Neural cell (in vitro differentiated cells): ENCODE measurements around the gene LMO1. TPM values are rescaled to one million over a fixed set of nuclear protein-coding genes. Genes with fewer than 3 reads are reported as not detected.

ENCODE experiments used
- H2AFZ ChIP-seq: fragments of 200-600, 300-800 bp; sonication (generic), shearing (Covaris generic); 2 replicates; pipeline ENCODE4 v1.6.0; 2014; ENCODE audit warnings: low read depth, mild to moderate bottlenecking, antibody characterized with exemption, low read length, moderate library complexity
- H3F3A ChIP-seq: fragments of 200-600 bp; shearing (Covaris generic); 2 replicates; pipeline ENCODE4 v1.6.1; 2016; ENCODE audit warnings: mild to moderate bottlenecking, moderate library complexity, mixed read lengths, antibody characterized with exemption, low read length; ENCODE audit not compliant: insufficient read depth, poor library complexity, severe bottlenecking
- H3K27ac ChIP-seq: fragments of 200-600, 300-800 bp; sonication (generic), shearing (Covaris generic); 2 replicates; pipeline ENCODE4 v1.5.1; 2014; ENCODE audit warnings: mild to moderate bottlenecking, low read length, moderate library complexity
- H3K27me3 ChIP-seq: fragments of 300-800, 200-600 bp; sonication (generic), shearing (Covaris generic); 2 replicates; pipeline ENCODE4 v1.6.0; 2014; ENCODE audit warnings: mild to moderate bottlenecking, low read depth, low read length, moderate library complexity; ENCODE audit not compliant: insufficient read depth
- H3K36me3 ChIP-seq: fragments of 300-800, 200-600 bp; sonication (generic), shearing (Covaris generic); 2 replicates; pipeline ENCODE4 v1.5.1; 2014; ENCODE audit warnings: mild to moderate bottlenecking, antibody characterized with exemption, low read length, moderate library complexity; ENCODE audit not compliant: insufficient read depth
- H3K4me2 ChIP-seq: fragments of 300-800, 200-600 bp; sonication (generic), shearing (Covaris generic); 2 replicates; pipeline ENCODE4 v1.6.0; 2014; ENCODE audit warnings: mild to moderate bottlenecking, low read length
- H3K4me3 ChIP-seq: fragments of 300-800, 200-600 bp; sonication (generic), shearing (Covaris generic); 2 replicates; pipeline ENCODE4 v1.5.1; 2014; ENCODE audit warnings: mild to moderate bottlenecking, low read length, moderate library complexity
- H3K79me2 ChIP-seq: fragments of 200-600 bp; shearing (Covaris generic); replicated peaks from 2 replicates; pipeline ENCODE4 v1.6.0; 2014; ENCODE audit warnings: mild to moderate bottlenecking, low read length, moderate library complexity; ENCODE audit not compliant: insufficient read depth
- H3K9ac ChIP-seq: fragments of 300-800, 200-600 bp; sonication (generic), shearing (Covaris generic); 2 replicates; pipeline ENCODE4 v1.6.1; 2016; ENCODE audit warnings: mild to moderate bottlenecking, low read length, mixed read lengths
- H3K9me2 ChIP-seq: fragments of 200-600 bp; shearing (Covaris generic); 2 replicates; pipeline ENCODE4 v1.6.1; 2016; ENCODE audit warnings: mild to moderate bottlenecking, low read length, mixed read lengths; ENCODE audit not compliant: insufficient read depth
- H3K9me3 ChIP-seq: fragments of 200-600, 300-800 bp; sonication (generic), shearing (Covaris generic); 2 replicates; pipeline ENCODE4 v1.6.1; 2016; ENCODE audit warnings: mild to moderate bottlenecking, mixed run types, low read length, moderate library complexity, mixed read lengths
- H4K20me1 ChIP-seq: fragments of 200-600 bp; shearing (Covaris generic); 2 replicates; pipeline ENCODE4 v1.6.1; 2016; ENCODE audit warnings: mild to moderate bottlenecking, mixed run types; ENCODE audit not compliant: insufficient read depth
- EP300 ChIP-seq: fragments of 450-650 bp; conservative IDR thresholded peaks from 2 replicates; pipeline ENCODE4 v1.6.1; 2014; ENCODE audit warnings: antibody characterized with exemption, mild to moderate bottlenecking, moderate library complexity; ENCODE audit not compliant: poor library complexity, severe bottlenecking
- EZH2 ChIP-seq: fragments of 200-600, 300-800 bp; shearing (Covaris generic), sonication (generic); IDR thresholded peaks from 2 replicates; pipeline ENCODE4 v1.6.1; 2014; ENCODE audit warnings: antibody characterized with exemption, low read length, borderline replicate concordance, mild to moderate bottlenecking; ENCODE audit not compliant: insufficient read depth, poor library complexity, severe bottlenecking
- MXI1 ChIP-seq: fragments of 450-650 bp; conservative IDR thresholded peaks from 2 replicates; pipeline ENCODE4 v1.6.1; 2014; ENCODE audit warnings: antibody characterized with exemption, mild to moderate bottlenecking; ENCODE audit not compliant: poor library complexity, severe bottlenecking
- POLR2AphosphoS5 ChIP-seq: IDR thresholded peaks from 2 replicates; pipeline ENCODE4 v1.6.1; 2012
- RAD21 ChIP-seq: fragments of 450-650 bp; conservative IDR thresholded peaks from 2 replicates; pipeline ENCODE4 v1.6.1; 2014; ENCODE audit warnings: antibody characterized with exemption, mild to moderate bottlenecking, moderate library complexity
- SMC3 ChIP-seq: fragments of 450-650 bp; conservative IDR thresholded peaks from 2 replicates; pipeline ENCODE4 v1.6.1; 2014; ENCODE audit warnings: antibody characterized with exemption, mild to moderate bottlenecking, moderate library complexity; ENCODE audit not compliant: poor library complexity
- TAF1 ChIP-seq: IDR thresholded peaks from 2 replicates; pipeline ENCODE4 v1.6.1; 2012; ENCODE audit warnings: low read depth
- polyA plus RNA-seq: library from polyadenylated mRNA; depleted of rRNA; stranded (reverse); fragments of >200 nt; gene quantifications from 2 replicates; pipeline ENCODE4 v1.2.3, GENCODE V29; 2014
- TF ChIP-seq, protein P1 (sequence below): IDR thresholded peaks from 2 replicates; pipeline ENCODE4 v1.6.1; 2012; ENCODE audit warnings: borderline replicate concordance
- TF ChIP-seq, protein P2 (sequence below): fragments of 450-650 bp; IDR thresholded peaks from 2 replicates; pipeline ENCODE4 v1.5.1; 2014; ENCODE audit warnings: antibody characterized with exemption, mild to moderate bottlenecking, moderate library complexity; ENCODE audit not compliant: poor library complexity, severe bottlenecking

Gene LMO1
- polyA plus RNA-seq, 1 donor from 2014 or later = 4.4 TPM

DNA sequence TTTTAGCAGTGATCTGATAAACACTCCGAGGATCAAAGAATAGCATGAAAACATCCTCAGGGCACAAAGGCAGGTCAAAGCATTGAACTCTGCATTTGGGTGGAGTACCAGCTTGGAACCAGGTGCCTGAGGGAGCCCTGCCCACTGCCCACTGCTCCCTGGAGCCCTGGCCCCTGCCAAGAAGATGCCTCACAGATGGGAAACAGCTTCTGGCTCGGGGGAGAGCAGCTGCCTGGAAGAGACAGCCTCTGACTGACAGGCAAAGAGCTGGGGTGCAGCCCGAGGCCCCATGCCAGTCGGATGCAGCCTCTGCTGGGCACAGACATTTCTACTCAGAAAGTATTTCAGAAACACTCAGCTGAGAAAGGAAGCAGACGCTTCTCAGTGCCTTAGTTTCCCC, 13.2 kb downstream of the LMO1 start:
- Histone ChIP-seq H3K27ac (no peak overlapping the region), H3K79me2 (peaks cover 11% of the 10 kb centered on the region), H3K9me2 (no peaks in the 10 kb centered on the region), H3K9me3 (no peaks in the 10 kb centered on the region), H3F3A (no peaks in the 10 kb centered on the region), H3K4me3 (no peak overlapping the region), H2AFZ (no peak overlapping the region), H3K36me3 (no peaks in the 10 kb centered on the region), H3K4me2 (no peak overlapping the region), H4K20me1 (no peaks in the 10 kb centered on the region), H3K27me3 (no peaks in the 10 kb centered on the region), H3K9ac (no peak overlapping the region)
- TF ChIP-seq SMC3 = no peak
- no peak for TF ChIP-seq RAD21
- no peak for TF ChIP-seq MXI1
- TF ChIP-seq EZH2 = no peak
- no peak for TF ChIP-seq POLR2AphosphoS5

DNA sequence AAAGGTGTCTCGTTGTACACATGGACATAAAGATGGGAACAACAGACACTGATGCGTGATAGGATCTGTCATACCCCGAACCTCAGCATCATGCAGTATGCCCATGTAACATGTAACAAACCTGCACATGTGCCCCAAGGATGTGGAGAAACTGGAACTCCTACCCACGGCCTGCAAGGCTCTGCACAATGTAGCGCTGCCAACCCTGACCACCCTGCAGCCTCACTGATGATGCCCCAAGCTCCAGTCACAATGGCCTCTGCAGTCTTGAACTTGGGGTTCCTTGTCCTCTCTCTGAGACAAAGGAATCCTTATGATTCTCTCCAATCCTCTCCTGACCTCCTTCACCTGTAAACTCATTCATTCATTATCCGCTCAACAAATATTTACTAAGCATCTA, 14.2 kb downstream of the LMO1 start:
- no peaks in the 10 kb centered on the region for H3F3A ChIP-seq
- no peak overlapping the region for H3K27ac ChIP-seq
- no peaks in the 10 kb centered on the region for H3K9me2 ChIP-seq
- H3K27me3 ChIP-seq = no peaks in the 10 kb centered on the region
- H3K4me3 ChIP-seq = no peak overlapping the region
- H3K79me2 ChIP-seq = peaks cover 9% of the 10 kb centered on the region
- no peaks in the 10 kb centered on the region for H3K9me3 ChIP-seq
- no peaks in the 10 kb centered on the region for H3K36me3 ChIP-seq
- H4K20me1 ChIP-seq = no peaks in the 10 kb centered on the region
- H3K9ac ChIP-seq = no peak overlapping the region
- no peak overlapping the region for H2AFZ ChIP-seq
- H3K4me2 ChIP-seq = no peak overlapping the region
- TF ChIP-seq RAD21 = no peak
- TF ChIP-seq, protein P1, sequence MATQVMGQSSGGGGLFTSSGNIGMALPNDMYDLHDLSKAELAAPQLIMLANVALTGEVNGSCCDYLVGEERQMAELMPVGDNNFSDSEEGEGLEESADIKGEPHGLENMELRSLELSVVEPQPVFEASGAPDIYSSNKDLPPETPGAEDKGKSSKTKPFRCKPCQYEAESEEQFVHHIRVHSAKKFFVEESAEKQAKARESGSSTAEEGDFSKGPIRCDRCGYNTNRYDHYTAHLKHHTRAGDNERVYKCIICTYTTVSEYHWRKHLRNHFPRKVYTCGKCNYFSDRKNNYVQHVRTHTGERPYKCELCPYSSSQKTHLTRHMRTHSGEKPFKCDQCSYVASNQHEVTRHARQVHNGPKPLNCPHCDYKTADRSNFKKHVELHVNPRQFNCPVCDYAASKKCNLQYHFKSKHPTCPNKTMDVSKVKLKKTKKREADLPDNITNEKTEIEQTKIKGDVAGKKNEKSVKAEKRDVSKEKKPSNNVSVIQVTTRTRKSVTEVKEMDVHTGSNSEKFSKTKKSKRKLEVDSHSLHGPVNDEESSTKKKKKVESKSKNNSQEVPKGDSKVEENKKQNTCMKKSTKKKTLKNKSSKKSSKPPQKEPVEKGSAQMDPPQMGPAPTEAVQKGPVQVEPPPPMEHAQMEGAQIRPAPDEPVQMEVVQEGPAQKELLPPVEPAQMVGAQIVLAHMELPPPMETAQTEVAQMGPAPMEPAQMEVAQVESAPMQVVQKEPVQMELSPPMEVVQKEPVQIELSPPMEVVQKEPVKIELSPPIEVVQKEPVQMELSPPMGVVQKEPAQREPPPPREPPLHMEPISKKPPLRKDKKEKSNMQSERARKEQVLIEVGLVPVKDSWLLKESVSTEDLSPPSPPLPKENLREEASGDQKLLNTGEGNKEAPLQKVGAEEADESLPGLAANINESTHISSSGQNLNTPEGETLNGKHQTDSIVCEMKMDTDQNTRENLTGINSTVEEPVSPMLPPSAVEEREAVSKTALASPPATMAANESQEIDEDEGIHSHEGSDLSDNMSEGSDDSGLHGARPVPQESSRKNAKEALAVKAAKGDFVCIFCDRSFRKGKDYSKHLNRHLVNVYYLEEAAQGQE = no peak
- no peak for TF ChIP-seq POLR2AphosphoS5
- no peak for TF ChIP-seq EZH2
- TF ChIP-seq TAF1 = no peak
- TF ChIP-seq MXI1 = no peak
- TF ChIP-seq, protein P2, sequence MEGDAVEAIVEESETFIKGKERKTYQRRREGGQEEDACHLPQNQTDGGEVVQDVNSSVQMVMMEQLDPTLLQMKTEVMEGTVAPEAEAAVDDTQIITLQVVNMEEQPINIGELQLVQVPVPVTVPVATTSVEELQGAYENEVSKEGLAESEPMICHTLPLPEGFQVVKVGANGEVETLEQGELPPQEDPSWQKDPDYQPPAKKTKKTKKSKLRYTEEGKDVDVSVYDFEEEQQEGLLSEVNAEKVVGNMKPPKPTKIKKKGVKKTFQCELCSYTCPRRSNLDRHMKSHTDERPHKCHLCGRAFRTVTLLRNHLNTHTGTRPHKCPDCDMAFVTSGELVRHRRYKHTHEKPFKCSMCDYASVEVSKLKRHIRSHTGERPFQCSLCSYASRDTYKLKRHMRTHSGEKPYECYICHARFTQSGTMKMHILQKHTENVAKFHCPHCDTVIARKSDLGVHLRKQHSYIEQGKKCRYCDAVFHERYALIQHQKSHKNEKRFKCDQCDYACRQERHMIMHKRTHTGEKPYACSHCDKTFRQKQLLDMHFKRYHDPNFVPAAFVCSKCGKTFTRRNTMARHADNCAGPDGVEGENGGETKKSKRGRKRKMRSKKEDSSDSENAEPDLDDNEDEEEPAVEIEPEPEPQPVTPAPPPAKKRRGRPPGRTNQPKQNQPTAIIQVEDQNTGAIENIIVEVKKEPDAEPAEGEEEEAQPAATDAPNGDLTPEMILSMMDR = no peak
- no peak for TF ChIP-seq EP300
- no peak for TF ChIP-seq SMC3
